Peyer's patch (tissue), 4 donors: ENCODE measurements around the gene SERPINB12.

Source experiments
- POLR2A ChIP-seq, 2 donors: fragments of 450-650 bp; IDR thresholded peaks; one replicate each; pipeline ENCODE4 v1.5.1; 2017; ENCODE audit warnings: antibody characterized with exemption in 2 of 2, mild to moderate bottlenecking in 2 of 2, moderate library complexity in 2 of 2
- TF ChIP-seq, protein P1 (sequence below), 6 experiments: fragments of 450-650 bp in 4 of 6; fragments of 200-600 bp in 2 of 6; sonication (generic) in 1 of 6; IDR thresholded peaks; one replicate each; pipeline ENCODE4 v1.5.1; 2017 to 2019; ENCODE audit warnings: antibody characterized with exemption in 6 of 6, mild to moderate bottlenecking in 3 of 6, moderate library complexity in 1 of 6

DNA sequence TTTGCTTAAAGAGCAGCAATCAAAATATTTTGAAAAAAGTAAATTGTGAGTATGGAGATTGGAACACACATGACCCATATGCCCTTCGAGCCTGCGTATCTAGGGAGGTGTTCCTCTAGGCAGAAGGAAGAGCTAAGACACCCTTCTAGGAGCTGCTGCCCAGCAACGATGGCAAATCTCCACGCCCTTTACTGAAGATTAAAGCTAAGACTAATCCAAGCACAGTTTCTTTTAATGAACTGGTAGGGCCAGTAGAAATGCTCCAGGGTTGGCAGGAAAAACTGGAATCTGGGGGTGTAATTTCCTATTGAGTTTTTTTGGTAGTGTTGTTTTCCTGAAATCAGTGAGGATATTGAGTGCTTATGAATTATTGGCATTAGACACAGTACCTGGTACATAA, 44.3 kb downstream of the SERPINB12 start:
- TF ChIP-seq, protein P1, sequence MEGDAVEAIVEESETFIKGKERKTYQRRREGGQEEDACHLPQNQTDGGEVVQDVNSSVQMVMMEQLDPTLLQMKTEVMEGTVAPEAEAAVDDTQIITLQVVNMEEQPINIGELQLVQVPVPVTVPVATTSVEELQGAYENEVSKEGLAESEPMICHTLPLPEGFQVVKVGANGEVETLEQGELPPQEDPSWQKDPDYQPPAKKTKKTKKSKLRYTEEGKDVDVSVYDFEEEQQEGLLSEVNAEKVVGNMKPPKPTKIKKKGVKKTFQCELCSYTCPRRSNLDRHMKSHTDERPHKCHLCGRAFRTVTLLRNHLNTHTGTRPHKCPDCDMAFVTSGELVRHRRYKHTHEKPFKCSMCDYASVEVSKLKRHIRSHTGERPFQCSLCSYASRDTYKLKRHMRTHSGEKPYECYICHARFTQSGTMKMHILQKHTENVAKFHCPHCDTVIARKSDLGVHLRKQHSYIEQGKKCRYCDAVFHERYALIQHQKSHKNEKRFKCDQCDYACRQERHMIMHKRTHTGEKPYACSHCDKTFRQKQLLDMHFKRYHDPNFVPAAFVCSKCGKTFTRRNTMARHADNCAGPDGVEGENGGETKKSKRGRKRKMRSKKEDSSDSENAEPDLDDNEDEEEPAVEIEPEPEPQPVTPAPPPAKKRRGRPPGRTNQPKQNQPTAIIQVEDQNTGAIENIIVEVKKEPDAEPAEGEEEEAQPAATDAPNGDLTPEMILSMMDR (IDR thresholded peaks at IDR 0.05) = no peak
- TF ChIP-seq POLR2A (IDR thresholded peaks at IDR 0.05) = no peak
